GM23248 (cell line): ENCODE data around the gene ZNF3. TPM values are rescaled to one million over a fixed set of nuclear protein-coding genes. Genes with fewer than 3 reads are reported as not detected.

Experiments
- DNase-seq: peaks from one replicate; pipeline ENCODE4 v3.0.0-alpha.2; 2015
- H2AFZ ChIP-seq: fragments of 200-600 bp; sonication (generic); 2 replicates; pipeline ENCODE4 v1.6.1; 2016; ENCODE audit warnings: antibody characterized with exemption
- H3F3A ChIP-seq: fragments of 200-600 bp; sonication (generic); 2 replicates; pipeline ENCODE4 v1.6.1; 2016; ENCODE audit warnings: mild to moderate bottlenecking, antibody characterized with exemption, mixed run types; ENCODE audit not compliant: insufficient read depth
- H3K27ac ChIP-seq: fragments of 200-600 bp; sonication (generic); 2 replicates; pipeline ENCODE4 v1.5.1; 2016; ENCODE audit warnings: mild to moderate bottlenecking
- H3K27me3 ChIP-seq: fragments of 200-600 bp; sonication (generic); replicated peaks from 2 replicates; pipeline ENCODE4 v1.6.1; 2016; ENCODE audit warnings: mild to moderate bottlenecking; ENCODE audit not compliant: insufficient read depth
- H3K36me3 ChIP-seq: fragments of 200-600 bp; sonication (generic); 2 replicates; pipeline ENCODE4 v1.6.1; 2016; ENCODE audit warnings: low read depth, mild to moderate bottlenecking
- H3K4me1 ChIP-seq: fragments of 200-600 bp; sonication (generic); 2 replicates; pipeline ENCODE4 v1.6.1; 2016; ENCODE audit warnings: mild to moderate bottlenecking; ENCODE audit not compliant: insufficient read depth
- H3K4me2 ChIP-seq: fragments of 200-600 bp; sonication (generic); one replicate; pipeline ENCODE4 v1.6.1; 2016; ENCODE audit warnings: mild to moderate bottlenecking; ENCODE audit not compliant: unreplicated experiment
- H3K4me3 ChIP-seq: fragments of 200-600 bp; sonication (generic); 2 replicates; pipeline ENCODE4 v1.5.1; 2016; ENCODE audit warnings: mild to moderate bottlenecking
- H3K79me2 ChIP-seq: fragments of 200-600 bp; sonication (generic); 2 replicates; pipeline ENCODE4 v1.6.1; 2016; ENCODE audit warnings: mild to moderate bottlenecking; ENCODE audit not compliant: insufficient read depth
- H3K9ac ChIP-seq: fragments of 200-600 bp; sonication (generic); 2 replicates; pipeline ENCODE4 v1.6.1; 2016; ENCODE audit warnings: mild to moderate bottlenecking
- H3K9me2 ChIP-seq: fragments of 200-600 bp; sonication (generic); 2 replicates; pipeline ENCODE4 v1.6.1; 2016; ENCODE audit warnings: mixed run types, mild to moderate bottlenecking, moderate library complexity; ENCODE audit not compliant: insufficient read depth
- H3K9me3 ChIP-seq: fragments of 200-600 bp; sonication (generic); one replicate; pipeline ENCODE4 v1.6.1; 2017; ENCODE audit warnings: low read depth
- H4K20me1 ChIP-seq: fragments of 200-600 bp; sonication (generic); 2 replicates; pipeline ENCODE4 v1.6.0; 2016; ENCODE audit not compliant: insufficient read depth
- EZH2 ChIP-seq: fragments of 200-600 bp; sonication (generic); IDR thresholded peaks from 2 replicates; pipeline ENCODE4 v1.6.1; 2018; ENCODE audit warnings: antibody characterized with exemption, mild to moderate bottlenecking; ENCODE audit not compliant: insufficient read depth, poor library complexity, severe bottlenecking
- EZH2phosphoT487 ChIP-seq: fragments of 200-600 bp; sonication (generic); IDR thresholded peaks from 2 replicates; pipeline ENCODE4 v1.6.1; 2018; ENCODE audit warnings: antibody characterized with exemption, moderate library complexity, mild to moderate bottlenecking, low read depth; ENCODE audit not compliant: insufficient read depth
- WGBS, 2 experiments: methylation state at CpG; one replicate each; pipeline ENCODE4 v1.1.6; 2015 to 2017; ENCODE audit warnings: low lambda C conversion rate in 2 of 2, low coverage in 1 of 2; ENCODE audit errors: missing lambda C conversion rate in 2 of 2; 5-methylcytosine and 5-hydroxymethylcytosine counted together
- in situ Hi-C: fragments of 300-500 bp; cut with MboI; formaldehyde crosslinking; loops from 2 replicates; pipeline ENCODE4 v1.15.0; 2020
- polyA plus RNA-seq: library from polyadenylated mRNA; unstranded; fragments of >200 nt; fragmentation: Nextera tagmentation; extraction: Ambion mirVana; gene quantifications from 2 replicates; pipeline ENCODE4 v1.2.1, GENCODE V29; 2016
- total RNA-seq: library from RNA; depleted of rRNA; stranded (reverse); fragments of >200 nt; shearing (Covaris generic); gene quantifications from 2 replicates; pipeline ENCODE4 v1.2.3, GENCODE V29; 2014

Gene ZNF3
- total and polyA plus RNA-seq, 2 experiments from 2014 or later, result 13.3 to 13.8 TPM

DNA sequence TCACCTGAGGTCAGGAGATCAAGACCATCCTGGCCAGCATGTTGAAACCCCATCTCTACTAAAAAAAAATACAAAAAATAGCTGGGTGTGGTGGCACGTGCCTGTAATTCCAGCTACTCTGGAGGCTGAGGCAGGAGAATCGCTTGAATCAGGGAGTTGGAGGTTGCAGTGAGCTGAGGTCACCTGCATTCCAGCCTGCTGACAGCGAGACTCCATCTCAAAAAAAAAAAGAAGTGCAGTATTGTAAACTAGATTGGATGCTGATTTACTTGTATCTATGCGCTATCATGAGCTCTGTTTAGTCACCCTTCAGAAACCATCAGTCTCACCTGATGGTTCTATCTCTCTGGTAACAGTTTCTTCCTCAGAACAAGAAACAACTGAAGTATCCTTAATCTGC is 18.1 kb downstream of the ZNF3 start:
- no peak for DNase-seq
- no peak overlapping the region for H3K9ac ChIP-seq
- H4K20me1 ChIP-seq, result no peaks in the 10 kb centered on the region
- WGBS, 2 experiments, result 87 to 92% methylated on average over 4 of the region's 4 CpGs
- H3K27ac ChIP-seq, result no peak overlapping the region
- no peak overlapping the region for H3K4me3 ChIP-seq
- H3K79me2 ChIP-seq, result no peaks in the 10 kb centered on the region
- no peaks in the 10 kb centered on the region for H3K27me3 ChIP-seq
- H3K4me2 ChIP-seq, result no peak overlapping the region
- H3F3A ChIP-seq, result peaks cover 18% of the 10 kb centered on the region; the same call in 1 of the 2 replicates
- H3K36me3 ChIP-seq, result no peaks in the 10 kb centered on the region; the same call in 1 of the 2 replicates
- H2AFZ ChIP-seq, result no peak overlapping the region
- TF ChIP-seq EZH2phosphoT487, result no peak
- TF ChIP-seq EZH2, result no peak
- no peaks in the 10 kb centered on the region for H3K9me2 ChIP-seq
- 0 out of 2 replicates have a peak, but pooled peaks cover 7% of the 10 kb centered on the region for H3K4me1 ChIP-seq
- H3K9me3 ChIP-seq, result no peaks in the 10 kb centered on the region
- in situ Hi-C loops, result no loop called here

GRCh38 chr7:100061518-100062193 is 19.9 kb downstream of the ZNF3 start:
- Histone ChIP-seq H4K20me1 (no peaks in the 10 kb centered on the region), H3K9me2 (no peaks in the 10 kb centered on the region), H3K4me1 (0 out of 2 replicates have a peak, but pooled peaks cover 7% of the 10 kb centered on the region), H3K9me3 (no peaks in the 10 kb centered on the region), H2AFZ (no peak overlapping the region), H3K27ac (no peak overlapping the region), H3K79me2 (no peaks in the 10 kb centered on the region), H3K9ac (no peak overlapping the region), H3K4me3 (no peak overlapping the region), H3K27me3 (no peaks in the 10 kb centered on the region), H3K4me2 (no peak overlapping the region), H3F3A (peaks cover 11% of the 10 kb centered on the region; the same call in 1 of the 2 replicates), H3K36me3 (no peaks in the 10 kb centered on the region; the same call in 1 of the 2 replicates)
- TF ChIP-seq EZH2phosphoT487, result no peak
- no peak for TF ChIP-seq EZH2
- no peak for DNase-seq
- WGBS, 2 experiments, result 89 to 90% methylated on average over 11 of the region's 11 CpGs
- in situ Hi-C loops, result no loop called here

DNA sequence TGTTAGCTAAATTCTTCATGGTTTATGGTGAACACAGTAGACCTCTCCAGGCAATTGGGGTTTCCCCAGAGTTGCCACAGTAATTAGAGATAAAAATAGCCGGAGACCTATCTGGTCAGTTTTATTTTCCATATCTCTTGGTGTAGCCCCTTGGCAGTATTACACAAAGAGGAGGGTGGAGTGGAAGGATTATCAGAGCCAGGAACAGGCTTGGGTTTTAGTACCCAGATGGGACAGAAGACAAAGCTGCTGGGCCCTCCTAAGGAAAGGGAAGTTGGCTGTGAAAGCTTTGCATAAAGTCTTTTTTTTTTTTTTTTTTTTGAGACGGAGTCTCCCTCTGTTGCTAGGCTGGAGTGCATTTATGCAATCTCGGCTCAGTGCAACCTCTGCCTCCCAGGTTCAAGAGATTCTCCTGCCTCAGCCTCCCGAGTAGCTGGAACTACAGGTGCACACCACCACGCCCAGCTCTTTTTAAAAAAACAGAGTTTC is 22.2 kb downstream of the ZNF3 start:
- H3K9ac ChIP-seq, result no peak overlapping the region
- no peaks in the 10 kb centered on the region for H3K9me3 ChIP-seq
- H3K27ac ChIP-seq, result no peak overlapping the region
- H3K4me1 ChIP-seq, result no peaks in the 10 kb centered on the region
- no peak for DNase-seq
- no peaks in the 10 kb centered on the region for H3K27me3 ChIP-seq
- no peak for TF ChIP-seq EZH2
- TF ChIP-seq EZH2phosphoT487, result no peak
- H3K4me2 ChIP-seq, result no peak overlapping the region
- no peaks in the 10 kb centered on the region for H3F3A ChIP-seq
- 0 out of 2 replicates have a peak, but pooled peaks cover 1% of the 10 kb centered on the region for H3K79me2 ChIP-seq
- H2AFZ ChIP-seq, result no peak overlapping the region
- H3K9me2 ChIP-seq, result no peaks in the 10 kb centered on the region
- 81 to 85% methylated on average over 4 to 5 of the region's 5 CpGs for WGBS, 2 experiments
- H3K4me3 ChIP-seq, result no peak overlapping the region
- no peaks in the 10 kb centered on the region; the same call in 1 of the 2 replicates for H3K36me3 ChIP-seq
- H4K20me1 ChIP-seq, result no peaks in the 10 kb centered on the region
- in situ Hi-C loops, result no loop called here

DNA sequence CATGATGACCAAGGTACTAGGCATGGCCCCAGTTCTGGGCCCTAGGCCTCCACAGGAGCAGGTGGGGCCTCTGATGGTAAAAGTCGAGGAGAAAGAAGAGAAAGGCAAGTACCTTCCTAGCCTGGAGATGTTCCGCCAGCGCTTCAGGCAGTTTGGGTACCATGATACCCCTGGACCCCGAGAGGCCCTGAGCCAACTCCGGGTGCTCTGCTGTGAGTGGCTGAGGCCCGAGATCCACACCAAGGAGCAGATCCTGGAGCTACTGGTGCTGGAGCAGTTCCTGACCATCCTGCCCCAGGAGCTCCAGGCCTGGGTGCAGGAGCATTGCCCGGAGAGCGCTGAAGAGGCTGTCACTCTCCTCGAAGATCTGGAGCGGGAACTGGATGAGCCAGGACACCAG is 24.5 kb downstream of the ZNF3 start:
- no peaks in the 10 kb centered on the region for H3K9me2 ChIP-seq
- no peak overlapping the region for H3K9ac ChIP-seq
- H3K4me3 ChIP-seq, result no peak overlapping the region
- TF ChIP-seq EZH2phosphoT487 (no peak), EZH2 (no peak)
- H3K79me2 ChIP-seq, result peaks cover 17% of the 10 kb centered on the region
- no peaks in the 10 kb centered on the region; the same call in 1 of the 2 replicates for H3K36me3 ChIP-seq
- WGBS, 2 experiments, result 95 to 96% methylated on average over 8 to 10 of the region's 10 CpGs
- no peaks in the 10 kb centered on the region for H3F3A ChIP-seq
- H3K4me2 ChIP-seq, result no peak overlapping the region
- no peaks in the 10 kb centered on the region for H3K27me3 ChIP-seq
- no peaks in the 10 kb centered on the region for H3K9me3 ChIP-seq
- DNase-seq, result no peak
- no peak overlapping the region for H3K27ac ChIP-seq
- H2AFZ ChIP-seq, result no peak overlapping the region
- in situ Hi-C loops, result no loop called here
- no peaks in the 10 kb centered on the region for H3K4me1 ChIP-seq
- no peaks in the 10 kb centered on the region for H4K20me1 ChIP-seq
